MM.1S (cell line): Measurements from ENCODE around the gene MIOX.

ENCODE experiments used
- EZH2 ChIP-seq: fragments of 300-600 bp; sonication (generic); optimal IDR thresholded peaks from 2 replicates; pipeline ENCODE3; 2017; ENCODE audit warnings: low read depth, mild to moderate bottlenecking, antibody characterized with exemption, low read length, mixed read lengths
- EZH2phosphoT487 ChIP-seq: fragments of 300-600 bp; sonication (generic); IDR thresholded peaks from 2 replicates; pipeline ENCODE4 v1.6.1; 2018; ENCODE audit warnings: antibody characterized with exemption, low read length
- TF ChIP-seq, protein P1 (sequence below): fragments of 300-600 bp; sonication (generic); IDR thresholded peaks from 2 replicates; pipeline ENCODE4 v1.5.1; 2016; ENCODE audit warnings: antibody characterized with exemption, low read length, mixed read lengths

DNA sequence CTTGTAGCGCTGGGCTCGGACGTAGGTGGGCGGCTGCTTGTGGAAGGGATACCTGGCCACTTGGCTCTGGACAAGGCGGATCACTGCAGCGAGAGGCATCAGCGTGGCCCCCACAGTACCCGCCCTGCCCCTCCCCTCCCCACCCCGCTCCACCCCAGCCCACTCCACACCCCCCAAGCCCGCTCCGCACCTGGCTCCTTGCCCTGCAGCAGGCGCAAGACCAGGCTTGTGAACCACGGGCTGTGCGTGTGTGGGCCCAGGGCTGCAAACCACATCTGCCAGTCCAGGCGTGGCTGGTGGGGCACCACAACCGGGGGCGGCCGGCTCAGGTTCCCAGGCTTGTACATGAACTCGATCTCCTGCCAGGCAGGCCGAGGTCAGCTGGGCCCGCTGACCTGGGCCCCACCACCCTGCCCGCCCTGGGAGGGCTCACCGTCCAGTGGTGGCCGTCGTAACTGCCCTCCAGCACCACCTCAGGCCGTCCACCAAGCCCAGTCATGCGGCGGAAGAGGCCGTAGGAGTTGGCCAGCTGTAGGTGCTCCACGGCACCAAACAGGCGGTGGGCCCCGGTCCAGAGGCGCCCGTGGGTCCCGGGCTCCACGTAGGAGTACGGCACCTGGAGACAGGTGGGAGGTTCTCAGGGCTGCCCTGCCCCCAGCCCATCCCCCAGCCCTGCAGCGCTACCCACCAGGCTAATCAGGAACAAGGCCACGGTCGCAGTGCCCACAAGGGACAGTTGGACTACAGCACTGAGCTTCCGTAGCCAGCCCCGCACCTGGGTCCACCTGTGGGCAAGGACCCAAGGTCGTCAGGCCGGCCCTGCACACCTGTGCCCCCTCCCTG lies 17.9 kb downstream of the MIOX start:
- TF ChIP-seq, protein P1, sequence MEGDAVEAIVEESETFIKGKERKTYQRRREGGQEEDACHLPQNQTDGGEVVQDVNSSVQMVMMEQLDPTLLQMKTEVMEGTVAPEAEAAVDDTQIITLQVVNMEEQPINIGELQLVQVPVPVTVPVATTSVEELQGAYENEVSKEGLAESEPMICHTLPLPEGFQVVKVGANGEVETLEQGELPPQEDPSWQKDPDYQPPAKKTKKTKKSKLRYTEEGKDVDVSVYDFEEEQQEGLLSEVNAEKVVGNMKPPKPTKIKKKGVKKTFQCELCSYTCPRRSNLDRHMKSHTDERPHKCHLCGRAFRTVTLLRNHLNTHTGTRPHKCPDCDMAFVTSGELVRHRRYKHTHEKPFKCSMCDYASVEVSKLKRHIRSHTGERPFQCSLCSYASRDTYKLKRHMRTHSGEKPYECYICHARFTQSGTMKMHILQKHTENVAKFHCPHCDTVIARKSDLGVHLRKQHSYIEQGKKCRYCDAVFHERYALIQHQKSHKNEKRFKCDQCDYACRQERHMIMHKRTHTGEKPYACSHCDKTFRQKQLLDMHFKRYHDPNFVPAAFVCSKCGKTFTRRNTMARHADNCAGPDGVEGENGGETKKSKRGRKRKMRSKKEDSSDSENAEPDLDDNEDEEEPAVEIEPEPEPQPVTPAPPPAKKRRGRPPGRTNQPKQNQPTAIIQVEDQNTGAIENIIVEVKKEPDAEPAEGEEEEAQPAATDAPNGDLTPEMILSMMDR: no peak
- TF ChIP-seq EZH2: no peak
- TF ChIP-seq EZH2phosphoT487: no peak
